ENCODE results near the gene RAB3A. TPM values are rescaled to one million over a fixed set of nuclear protein-coding genes. Genes with fewer than 3 reads are reported as not detected.

RAB3A gene
- total RNA-seq, 2 donors from 2014 or later: 0.52 to 8.2 TPM

DNA sequence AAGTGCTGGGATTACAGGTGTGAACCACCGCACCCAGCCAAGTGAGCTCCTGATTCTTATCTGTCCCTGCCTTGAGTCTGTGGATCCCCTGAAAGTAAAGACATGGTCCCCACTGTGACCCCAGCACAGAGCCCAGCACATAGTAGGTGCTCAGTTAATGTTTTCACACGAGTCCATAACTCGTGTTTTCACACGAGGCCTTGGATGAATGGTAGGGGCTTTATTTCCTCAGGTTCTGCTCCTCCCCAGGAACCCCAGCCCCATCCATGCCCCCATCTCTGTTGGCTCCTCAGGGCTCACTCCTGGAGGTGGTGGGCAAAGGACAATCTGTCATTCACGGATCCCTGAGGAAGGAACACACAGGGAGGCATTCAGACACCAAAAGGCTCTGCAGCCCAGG, 46.0 kb upstream of the RAB3A start:
- Histone ChIP-seq H3K4me1 (peaks cover 1% of the 10 kb centered on the region), H3K36me3 (replicated peaks in 1 of 2; ENCODE audit: insufficient read depth in 1 of 2, low read depth in 2 of 2) (no peaks in the 10 kb centered on the region), H3K27ac (no peak overlapping the region), H3K4me3 (no peak overlapping the region), H3K9me3 (no peaks in the 10 kb centered on the region), H3K27me3 (no peaks in the 10 kb centered on the region)
- intact Hi-C loops (cut with DNase I): loop anchor here (5.0 kb wide), 1 partner anchor 38 kb away; no protein-coding TSS in a partner anchor
- TF ChIP-seq POLR2A (IDR thresholded peaks at IDR 0.05) (no peak), CTCF (IDR thresholded peaks at IDR 0.05) (no peak)
- 82 to 94% methylated on average over 5 of the region's 5 CpGs for WGBS, 2 donors
- no peak for ATAC-seq
- DNase-seq: no peak

DNA sequence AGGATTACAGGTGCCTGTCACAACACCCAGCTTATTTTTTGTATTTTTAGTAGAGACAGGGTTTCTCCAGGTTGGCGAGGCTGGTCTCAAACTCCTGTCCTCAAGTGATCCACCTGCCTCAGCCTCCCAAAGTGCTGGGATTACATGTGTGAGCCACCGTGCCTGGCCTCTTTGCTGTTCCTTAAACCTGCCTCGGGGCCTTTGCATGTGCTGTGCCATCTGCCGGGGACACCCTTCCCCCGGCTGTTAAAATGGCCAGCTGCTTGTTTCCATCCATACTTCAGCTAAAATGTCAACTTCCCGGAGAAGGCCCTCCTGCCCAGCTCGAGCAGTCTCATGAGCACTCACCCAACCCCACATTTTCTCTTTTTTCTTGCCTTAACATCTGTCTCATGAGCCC, 41.5 kb upstream of the RAB3A start:
- no peaks in the 10 kb centered on the region for H3K4me1 ChIP-seq
- no peak for ATAC-seq
- DNase-seq: no peak
- H3K9me3 ChIP-seq: no peaks in the 10 kb centered on the region
- no peak overlapping the region for H3K4me3 ChIP-seq
- 69 to 74% methylated on average over 6 to 7 of the region's 7 CpGs for WGBS, 2 donors
- TF ChIP-seq CTCF (IDR thresholded peaks at IDR 0.05): no peak
- no peak for TF ChIP-seq POLR2A (IDR thresholded peaks at IDR 0.05)
- no peaks in the 10 kb centered on the region for H3K36me3 ChIP-seq (replicated peaks in 1 of 2; ENCODE audit: insufficient read depth in 1 of 2, low read depth in 2 of 2)
- H3K27ac ChIP-seq: no peak overlapping the region
- H3K27me3 ChIP-seq: no peaks in the 10 kb centered on the region
- intact Hi-C loops (cut with DNase I): no loop called here

DNA sequence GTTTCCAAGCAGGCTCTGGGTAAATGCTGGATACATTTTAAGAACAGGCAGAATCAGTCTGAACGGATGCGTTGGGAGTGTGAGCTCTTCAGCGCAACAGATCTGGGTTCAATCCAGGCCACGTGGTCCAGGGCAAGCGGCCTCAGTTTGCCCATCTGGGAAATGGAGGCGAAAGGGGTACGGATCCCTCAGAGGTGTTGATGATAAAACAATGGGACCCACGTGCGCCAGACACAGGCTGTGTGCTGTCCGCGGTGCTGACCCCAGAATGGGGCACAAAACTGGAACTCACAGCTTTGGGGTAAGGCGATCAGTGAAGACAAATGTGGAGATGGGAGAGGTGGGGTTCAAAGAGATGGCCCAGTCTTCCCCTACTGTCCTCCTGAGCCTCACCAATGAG, 35.5 kb upstream of the RAB3A start:
- DNase-seq (no peak), ATAC-seq (no peak)
- H3K27ac ChIP-seq: no peak overlapping the region
- intact Hi-C loops (cut with DNase I): no loop called here
- no peaks in the 10 kb centered on the region for H3K9me3 ChIP-seq
- no peaks in the 10 kb centered on the region for H3K4me1 ChIP-seq
- H3K27me3 ChIP-seq: no peaks in the 10 kb centered on the region
- 30 to 34% methylated on average over 11 to 12 of the region's 12 CpGs for WGBS, 2 donors
- no peak overlapping the region for H3K4me3 ChIP-seq
- no peaks in the 10 kb centered on the region for H3K36me3 ChIP-seq (replicated peaks in 1 of 2; ENCODE audit: insufficient read depth in 1 of 2, low read depth in 2 of 2)
- TF ChIP-seq CTCF (IDR thresholded peaks at IDR 0.05) (no peak), POLR2A (IDR thresholded peaks at IDR 0.05) (no peak)

DNA sequence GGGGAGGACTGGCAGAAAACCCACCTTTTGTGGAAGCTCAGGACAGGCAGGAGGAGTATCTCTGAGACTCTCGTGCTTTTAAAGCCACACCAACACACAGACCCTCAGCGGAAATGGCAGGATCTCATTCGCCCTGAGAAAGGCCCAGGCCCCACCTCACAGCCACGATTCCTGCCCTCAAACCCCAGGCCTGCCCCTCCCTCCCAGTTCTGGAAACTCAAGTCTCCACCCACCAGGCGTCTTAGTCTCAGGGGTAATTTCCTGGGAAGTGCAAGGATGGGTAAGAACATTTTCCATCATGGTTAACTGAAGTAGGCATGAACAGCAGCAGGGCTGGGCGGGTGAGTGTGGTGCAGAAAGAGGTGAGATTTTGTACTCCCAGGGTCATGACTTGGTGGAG, 30.4 kb upstream of the RAB3A start:
- Histone ChIP-seq H3K27me3 (peaks cover 0 to 9% of the 10 kb centered on the region in 2 donors), H3K4me1 (no peaks in the 10 kb centered on the region), H3K36me3 (replicated peaks in 1 of 2; ENCODE audit: insufficient read depth in 1 of 2, low read depth in 2 of 2) (no peaks in the 10 kb centered on the region), H3K4me3 (no peak overlapping the region), H3K27ac (no peak overlapping the region), H3K9me3 (peaks cover 0 to 9% (median 0%) of the 10 kb centered on the region in 3 donors)
- intact Hi-C loops (cut with DNase I): no loop called here
- DNase-seq (no peak), ATAC-seq (no peak)
- TF ChIP-seq POLR2A (IDR thresholded peaks at IDR 0.05): no peak
- 26 to 35% methylated on average over 4 to 6 of the region's 6 CpGs for WGBS, 2 donors

- intact Hi-C loops (cut with DNase I): no loop called here
- Histone ChIP-seq H3K9me3 (peaks cover 0 to 9% (median 0%) of the 10 kb centered on the region in 3 donors), H3K27ac (no peak overlapping the region), H3K27me3 (peaks cover 0 to 9% of the 10 kb centered on the region in 2 donors), H3K4me1 (no peaks in the 10 kb centered on the region), H3K4me3 (no peak overlapping the region), H3K36me3 (replicated peaks in 1 of 2; ENCODE audit: insufficient read depth in 1 of 2, low read depth in 2 of 2) (no peaks in the 10 kb centered on the region)
- 22 to 29% methylated on average over 15 to 37 of the region's 37 CpGs for WGBS, 2 donors
- TF ChIP-seq CTCF (IDR thresholded peaks at IDR 0.05): no peak
- TF ChIP-seq POLR2A (IDR thresholded peaks at IDR 0.05): no peak
- DNase-seq: peak; percentile 35 to 63 (median 52)
- peak; percentile 61 for ATAC-seq
These were observed 29.5 kb upstream of the RAB3A start for GRCh38 chr19:18233224-18233825.
